ENCODE measurements around the gene OPRL1.

The OPRL1 gene

GRCh38 chr20:64145458-64146300 is 65.8 kb downstream of the OPRL1 start:
- no peak for DNase-seq

- DNase-seq, result no peak
These were observed 66.5 kb downstream of the OPRL1 start for GRCh38 chr20:64146301-64146935.

- DNase-seq, result no peak
These were observed 67.1 kb downstream of the OPRL1 start for GRCh38 chr20:64146936-64147477.

GRCh38 chr20:64148581-64148980 is 68.7 kb downstream of the OPRL1 start:
- DNase-seq, result no peak

- no peak for DNase-seq
These were observed 69.3 kb downstream of the OPRL1 start for GRCh38 chr20:64149141-64149540.

GRCh38 chr20:64149809-64150560 is 70.1 kb downstream of the OPRL1 start:
- no peak for DNase-seq
